SK-N-MC (cell line): ENCODE data around the gene TBL1X.

ENCODE experiments used
- EZH2 ChIP-seq: fragments of 200-600 bp; sonication (generic); IDR thresholded peaks from one replicate; pipeline ENCODE4 v1.6.1; 2017; ENCODE audit warnings: antibody characterized with exemption
- FOXP2 ChIP-seq: optimal IDR thresholded peaks from 2 replicates; pipeline ENCODE3; 2011; ENCODE audit warnings: mild to moderate bottlenecking, moderate library complexity; ENCODE audit not compliant: insufficient read depth; ENCODE audit errors: extremely low read length, control extremely low read depth
- POLR2AphosphoS5 ChIP-seq: IDR thresholded peaks from 2 replicates; pipeline ENCODE4 v1.6.1; 2012; ENCODE audit warnings: mild to moderate bottlenecking, low read depth, low read length, borderline replicate concordance

- TF ChIP-seq EZH2, result no peak
- no peak for TF ChIP-seq POLR2AphosphoS5
- TF ChIP-seq FOXP2, result no peak
Observed at GRCh38 chrX:9604111-9604907, 139.5 kb downstream of the TBL1X start.
